Neural cell (in vitro differentiated cells): Measurements from ENCODE around the gene ZC3H12C. TPM values are rescaled to one million over a fixed set of nuclear protein-coding genes. Genes with fewer than 3 reads are reported as not detected.
"Not testable (repeated sequence)": the region's sequence is repeated elsewhere in the genome, so short reads cannot be mapped to it uniquely, and the experiment has no call there.

Experiments used
- H2AFZ ChIP-seq: fragments of 200-600, 300-800 bp; sonication (generic), shearing (Covaris generic); 2 replicates; pipeline ENCODE4 v1.6.0; 2014; ENCODE audit warnings: low read depth, mild to moderate bottlenecking, antibody characterized with exemption, low read length, moderate library complexity
- H3F3A ChIP-seq: fragments of 200-600 bp; shearing (Covaris generic); 2 replicates; pipeline ENCODE4 v1.6.1; 2016; ENCODE audit warnings: mild to moderate bottlenecking, moderate library complexity, mixed read lengths, antibody characterized with exemption, low read length; ENCODE audit not compliant: insufficient read depth, poor library complexity, severe bottlenecking
- H3K27ac ChIP-seq: fragments of 200-600, 300-800 bp; sonication (generic), shearing (Covaris generic); 2 replicates; pipeline ENCODE4 v1.5.1; 2014; ENCODE audit warnings: mild to moderate bottlenecking, low read length, moderate library complexity
- H3K27me3 ChIP-seq: fragments of 300-800, 200-600 bp; sonication (generic), shearing (Covaris generic); 2 replicates; pipeline ENCODE4 v1.6.0; 2014; ENCODE audit warnings: mild to moderate bottlenecking, low read depth, low read length, moderate library complexity; ENCODE audit not compliant: insufficient read depth
- H3K36me3 ChIP-seq: fragments of 300-800, 200-600 bp; sonication (generic), shearing (Covaris generic); 2 replicates; pipeline ENCODE4 v1.5.1; 2014; ENCODE audit warnings: mild to moderate bottlenecking, antibody characterized with exemption, low read length, moderate library complexity; ENCODE audit not compliant: insufficient read depth
- H3K4me2 ChIP-seq: fragments of 300-800, 200-600 bp; sonication (generic), shearing (Covaris generic); 2 replicates; pipeline ENCODE4 v1.6.0; 2014; ENCODE audit warnings: mild to moderate bottlenecking, low read length
- H3K4me3 ChIP-seq: fragments of 300-800, 200-600 bp; sonication (generic), shearing (Covaris generic); 2 replicates; pipeline ENCODE4 v1.5.1; 2014; ENCODE audit warnings: mild to moderate bottlenecking, low read length, moderate library complexity
- H3K79me2 ChIP-seq: fragments of 200-600 bp; shearing (Covaris generic); replicated peaks from 2 replicates; pipeline ENCODE4 v1.6.0; 2014; ENCODE audit warnings: mild to moderate bottlenecking, low read length, moderate library complexity; ENCODE audit not compliant: insufficient read depth
- H3K9ac ChIP-seq: fragments of 300-800, 200-600 bp; sonication (generic), shearing (Covaris generic); 2 replicates; pipeline ENCODE4 v1.6.1; 2016; ENCODE audit warnings: mild to moderate bottlenecking, low read length, mixed read lengths
- H3K9me2 ChIP-seq: fragments of 200-600 bp; shearing (Covaris generic); 2 replicates; pipeline ENCODE4 v1.6.1; 2016; ENCODE audit warnings: mild to moderate bottlenecking, low read length, mixed read lengths; ENCODE audit not compliant: insufficient read depth
- H3K9me3 ChIP-seq: fragments of 200-600, 300-800 bp; sonication (generic), shearing (Covaris generic); 2 replicates; pipeline ENCODE4 v1.6.1; 2016; ENCODE audit warnings: mild to moderate bottlenecking, mixed run types, low read length, moderate library complexity, mixed read lengths
- H4K20me1 ChIP-seq: fragments of 200-600 bp; shearing (Covaris generic); 2 replicates; pipeline ENCODE4 v1.6.1; 2016; ENCODE audit warnings: mild to moderate bottlenecking, mixed run types; ENCODE audit not compliant: insufficient read depth
- MXI1 ChIP-seq: fragments of 450-650 bp; conservative IDR thresholded peaks from 2 replicates; pipeline ENCODE4 v1.6.1; 2014; ENCODE audit warnings: antibody characterized with exemption, mild to moderate bottlenecking; ENCODE audit not compliant: poor library complexity, severe bottlenecking
- SMC3 ChIP-seq: fragments of 450-650 bp; conservative IDR thresholded peaks from 2 replicates; pipeline ENCODE4 v1.6.1; 2014; ENCODE audit warnings: antibody characterized with exemption, mild to moderate bottlenecking, moderate library complexity; ENCODE audit not compliant: poor library complexity
- TAF1 ChIP-seq: IDR thresholded peaks from 2 replicates; pipeline ENCODE4 v1.6.1; 2012; ENCODE audit warnings: low read depth
- polyA plus RNA-seq: library from polyadenylated mRNA; depleted of rRNA; stranded (reverse); fragments of >200 nt; gene quantifications from 2 replicates; pipeline ENCODE4 v1.2.3, GENCODE V29; 2014
- TF ChIP-seq, protein P1 (sequence below): fragments of 450-650 bp; IDR thresholded peaks from 2 replicates; pipeline ENCODE4 v1.5.1; 2014; ENCODE audit warnings: antibody characterized with exemption, mild to moderate bottlenecking, moderate library complexity; ENCODE audit not compliant: poor library complexity, severe bottlenecking

Gene ZC3H12C
- polyA plus RNA-seq, 1 donor from 2014 or later, result 15.1 TPM

DNA sequence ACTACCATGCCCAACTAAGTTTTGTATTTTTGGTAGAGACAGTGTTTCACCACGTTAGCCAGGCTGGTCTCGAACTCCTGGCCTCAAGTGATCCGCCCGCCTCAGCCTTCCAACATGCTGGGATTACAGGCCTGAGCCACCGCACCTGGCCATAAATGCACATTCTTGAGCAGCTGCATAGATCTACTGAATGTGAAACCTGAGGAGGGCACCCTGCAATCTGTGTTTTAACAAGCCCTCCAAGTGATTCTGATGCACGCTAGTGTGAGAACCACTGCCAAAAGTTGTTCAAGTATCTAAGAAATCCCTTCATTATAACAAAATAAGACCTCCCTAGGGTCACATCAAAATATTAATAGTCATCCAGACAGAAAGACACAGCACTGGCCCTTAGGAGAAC lies 113.9 kb downstream of the ZC3H12C start:
- no peaks in the 10 kb centered on the region for H3K27me3 ChIP-seq
- no peaks in the 10 kb centered on the region for H3K79me2 ChIP-seq
- no peak overlapping the region for H3K27ac ChIP-seq
- H3K4me2 ChIP-seq, result no peak overlapping the region
- H3K9me2 ChIP-seq, result no peaks in the 10 kb centered on the region
- no peaks in the 10 kb centered on the region for H3K36me3 ChIP-seq
- TF ChIP-seq TAF1, result no peak
- no peaks in the 10 kb centered on the region for H3K9me3 ChIP-seq
- no peak overlapping the region for H3K4me3 ChIP-seq
- H3F3A ChIP-seq, result no peaks in the 10 kb centered on the region
- no peak overlapping the region for H2AFZ ChIP-seq
- no peaks in the 10 kb centered on the region for H4K20me1 ChIP-seq
- no peak overlapping the region for H3K9ac ChIP-seq

DNA sequence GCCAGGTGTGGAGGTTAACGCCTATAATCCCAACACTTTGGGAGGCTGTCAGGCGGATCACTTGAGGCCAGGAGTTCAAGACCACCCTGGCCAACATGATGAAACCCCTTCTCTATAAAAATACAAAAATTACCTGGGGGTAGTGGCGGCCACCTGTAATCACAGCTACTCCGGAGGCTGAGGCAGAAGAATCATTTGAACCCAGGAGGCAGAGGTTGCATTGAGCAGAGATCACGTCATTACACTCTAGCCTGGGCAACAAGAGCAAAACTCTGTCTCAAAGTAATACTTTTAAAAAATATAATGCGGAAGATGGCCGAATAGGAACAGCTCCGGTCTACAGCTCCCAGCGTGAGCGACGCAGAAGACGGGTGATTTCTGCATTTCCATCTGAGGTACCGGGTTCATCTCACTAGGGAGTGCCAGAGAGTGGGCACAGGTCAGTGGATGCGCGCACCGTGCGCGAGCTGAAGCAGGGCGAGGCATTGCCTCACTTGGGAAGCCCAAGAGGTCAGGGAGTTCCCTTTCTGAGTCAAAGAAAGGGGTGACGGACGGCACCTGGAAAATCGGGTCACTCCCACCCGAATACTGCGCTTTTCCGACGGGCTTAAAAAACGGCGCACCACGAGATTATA lies 115.6 kb downstream of the ZC3H12C start:
- not testable (repeated sequence) for H3K79me2 ChIP-seq, H3K9me3 ChIP-seq, H3K27ac ChIP-seq, H3K36me3 ChIP-seq, H3F3A ChIP-seq, H3K27me3 ChIP-seq, H3K4me2 ChIP-seq, H3K4me3 ChIP-seq, H4K20me1 ChIP-seq, H2AFZ ChIP-seq, H3K9ac ChIP-seq, H3K9me2 ChIP-seq

DNA sequence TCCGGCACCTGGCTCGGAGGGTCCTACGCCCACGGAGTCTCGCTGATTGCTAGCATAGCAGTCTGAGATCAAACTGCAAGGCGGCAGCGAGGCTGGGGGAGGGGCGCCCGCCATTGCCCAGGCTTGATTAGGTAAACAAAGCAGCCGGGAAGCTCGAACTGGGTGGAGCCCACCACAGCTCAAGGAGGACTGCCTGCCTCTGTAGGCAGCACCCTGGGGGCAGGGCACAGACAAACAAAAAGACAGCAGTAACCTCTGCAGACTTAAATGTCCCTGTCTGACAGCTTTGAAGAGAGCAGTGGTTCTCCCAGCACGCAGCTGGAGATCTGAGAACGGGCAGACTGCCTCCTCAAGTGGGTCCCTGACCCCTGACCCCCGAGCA lies 116.1 kb downstream of the ZC3H12C start:
- H4K20me1 ChIP-seq, H3F3A ChIP-seq, H3K79me2 ChIP-seq, H3K4me3 ChIP-seq, H3K9ac ChIP-seq, H3K4me2 ChIP-seq, H2AFZ ChIP-seq, H3K9me2 ChIP-seq, H3K36me3 ChIP-seq, H3K27ac ChIP-seq, H3K9me3 ChIP-seq, H3K27me3 ChIP-seq: not testable (repeated sequence)

DNA sequence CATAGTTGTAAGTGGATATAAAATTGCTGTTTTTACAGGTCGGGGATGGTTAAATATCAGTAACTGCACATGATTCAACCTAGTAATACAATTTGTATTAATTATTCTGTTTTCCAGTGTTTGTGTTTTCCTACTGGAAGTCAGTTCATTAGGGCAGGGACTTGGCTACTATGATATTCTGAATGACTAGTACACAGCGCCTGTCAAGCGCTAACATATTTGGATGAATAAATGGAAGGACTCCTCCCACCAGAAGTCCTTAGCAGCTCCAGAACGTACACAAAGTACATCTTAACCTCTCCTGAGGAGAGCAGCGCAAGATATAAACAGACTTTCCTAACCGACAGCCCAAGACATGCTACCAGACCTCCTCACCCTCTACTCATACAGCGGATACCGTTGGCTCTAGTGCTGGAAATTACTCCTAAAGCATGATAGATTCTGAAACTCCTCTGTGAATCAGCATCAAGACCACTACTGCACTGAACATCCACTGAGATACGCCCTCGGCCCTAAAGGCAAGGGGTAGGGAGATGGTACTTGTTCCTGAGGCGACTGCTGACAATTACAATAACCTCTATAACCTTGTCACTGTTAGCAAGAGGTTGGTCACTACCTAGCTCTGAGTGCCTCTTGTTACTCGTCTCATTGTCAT lies 124.2 kb downstream of the ZC3H12C start:
- Histone ChIP-seq H3K36me3 (no peaks in the 10 kb centered on the region), H3K79me2 (no peaks in the 10 kb centered on the region), H4K20me1 (no peaks in the 10 kb centered on the region), H3K9ac (no peak overlapping the region), H3K9me3 (no peaks in the 10 kb centered on the region), H3K4me2 (no peak overlapping the region), H2AFZ (no peak overlapping the region), H3F3A (no peaks in the 10 kb centered on the region), H3K9me2 (no peaks in the 10 kb centered on the region), H3K4me3 (no peak overlapping the region), H3K27me3 (no peaks in the 10 kb centered on the region), H3K27ac (no peak overlapping the region)
- TF ChIP-seq MXI1 (no peak), SMC3 (no peak)
- TF ChIP-seq, protein P1, sequence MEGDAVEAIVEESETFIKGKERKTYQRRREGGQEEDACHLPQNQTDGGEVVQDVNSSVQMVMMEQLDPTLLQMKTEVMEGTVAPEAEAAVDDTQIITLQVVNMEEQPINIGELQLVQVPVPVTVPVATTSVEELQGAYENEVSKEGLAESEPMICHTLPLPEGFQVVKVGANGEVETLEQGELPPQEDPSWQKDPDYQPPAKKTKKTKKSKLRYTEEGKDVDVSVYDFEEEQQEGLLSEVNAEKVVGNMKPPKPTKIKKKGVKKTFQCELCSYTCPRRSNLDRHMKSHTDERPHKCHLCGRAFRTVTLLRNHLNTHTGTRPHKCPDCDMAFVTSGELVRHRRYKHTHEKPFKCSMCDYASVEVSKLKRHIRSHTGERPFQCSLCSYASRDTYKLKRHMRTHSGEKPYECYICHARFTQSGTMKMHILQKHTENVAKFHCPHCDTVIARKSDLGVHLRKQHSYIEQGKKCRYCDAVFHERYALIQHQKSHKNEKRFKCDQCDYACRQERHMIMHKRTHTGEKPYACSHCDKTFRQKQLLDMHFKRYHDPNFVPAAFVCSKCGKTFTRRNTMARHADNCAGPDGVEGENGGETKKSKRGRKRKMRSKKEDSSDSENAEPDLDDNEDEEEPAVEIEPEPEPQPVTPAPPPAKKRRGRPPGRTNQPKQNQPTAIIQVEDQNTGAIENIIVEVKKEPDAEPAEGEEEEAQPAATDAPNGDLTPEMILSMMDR, result no peak
